A549 (cell line): ENCODE results near the gene CACNG5. TPM values are rescaled to one million over a fixed set of nuclear protein-coding genes. Genes with fewer than 3 reads are reported as not detected.
A peak's percentile ranks its signal among the peaks of the same experiment; 100 is the strongest.

Experiments used
- ATAC-seq, 2 experiments: fragments of 200-7000 bp in 1 of 2; fragments of >200 bp in 1 of 2; cut with Nextera tagmentation in 1 of 2; cut with Tn5 transposase in 1 of 2; 3 replicates each; pipeline versions ENCODE4 v1.8.0 to v1.9.1; 2018 to 2020; ENCODE audit warnings: mild to moderate bottlenecking in 1 of 2, moderate library complexity in 1 of 2
- CTCF ChIA-PET: fragments of 300-600 bp; sonication (Branson Sonifier 250); formaldehyde crosslinking; extraction: SDS; loops from one replicate; lab custom pipeline; 2021; ENCODE audit warnings: antibody characterized with exemption, inconsistent platforms; lab: Yijun Ruan, JAX
- POLR2A ChIA-PET: fragments of 350-600 bp; formaldehyde crosslinking; extraction: SDS; loops from one replicate; lab custom pipeline; 2021; ENCODE audit warnings: antibody characterized with exemption, inconsistent platforms; lab: Yijun Ruan, JAX
- DNase-seq, 2 experiments: peaks; one replicate each; pipeline versions ENCODE4 v3.0.0 to v3.0.0-alpha.2; 2011 to 2016; ENCODE audit warnings: low read depth in 1 of 2, low spot score in 1 of 2
- FAIRE-seq: peaks from 2 replicates; lab custom pipeline; 2011; peaks lifted over from hg19 to GRCh38; lab: Jason Lieb, UNC
- H3K27ac ChIP-seq, 2 experiments: fragments of >200 bp; sonication (Bioruptor Twin); formaldehyde crosslinking; 3 replicates each; pipeline ENCODE4 v1.5.1; 2016 to 2017
- H3K4me1 ChIP-seq: fragments of >200 bp; sonication (Bioruptor Twin); formaldehyde crosslinking; 3 replicates; pipeline ENCODE4 v1.6.1; 2016
- H3K4me2 ChIP-seq: fragments of >200 bp; sonication (Bioruptor Twin); formaldehyde crosslinking; 3 replicates; pipeline ENCODE4 v1.6.1; 2016
- H3K4me3 ChIP-seq: fragments of >200 bp; sonication (Bioruptor Twin); formaldehyde crosslinking; 3 replicates; pipeline ENCODE4 v1.5.1; 2016
- H3K9me3 ChIP-seq: fragments of >200 bp; sonication (Bioruptor Twin); formaldehyde crosslinking; 3 replicates; pipeline ENCODE4 v1.6.1; 2016
- BCL3 ChIP-seq: fragments of >200 bp; sonication (Bioruptor Twin); formaldehyde crosslinking; IDR thresholded peaks from 3 replicates; pipeline ENCODE4 v1.6.1; 2016
- BHLHE40 ChIP-seq: IDR thresholded peaks from 2 replicates; pipeline ENCODE4 v1.6.1; 2012; ENCODE audit warnings: low read depth, low read length, inconsistent platforms
- CBX2 ChIP-seq: fragments of 200-600 bp; sonication (generic); IDR thresholded peaks from 2 replicates; pipeline ENCODE4 v1.6.1; 2016; ENCODE audit warnings: low read depth, mild to moderate bottlenecking, borderline replicate concordance
- CBX8 ChIP-seq: fragments of 200-600 bp; sonication (generic); IDR thresholded peaks from 2 replicates; pipeline ENCODE4 v1.6.1; 2016
- CEBPB ChIP-seq, 2 experiments: fragments of >200 bp in 1 of 2; sonication (Bioruptor Twin) in 1 of 2; formaldehyde crosslinking in 1 of 2; IDR thresholded peaks; 2 replicates each; pipeline ENCODE4 v1.6.1; 2012 to 2016
- CHD4 ChIP-seq: fragments of 200-600 bp; sonication (generic); IDR thresholded peaks from 2 replicates; pipeline ENCODE4 v1.6.1; 2016; ENCODE audit warnings: antibody characterized with exemption, mild to moderate bottlenecking, borderline replicate concordance
- E2F6 ChIP-seq: IDR thresholded peaks from 2 replicates; pipeline ENCODE4 v1.6.1; 2012; ENCODE audit warnings: low read depth, borderline replicate concordance
- EHMT2 ChIP-seq: fragments of 200-600 bp; sonication (generic); IDR thresholded peaks from 2 replicates; pipeline ENCODE4 v1.6.1; 2016; ENCODE audit warnings: antibody characterized with exemption, low read depth, mild to moderate bottlenecking, moderate library complexity
- ESRRA ChIP-seq: fragments of 150-350 bp; IDR thresholded peaks from 2 replicates; pipeline ENCODE4 v1.6.1; 2014; ENCODE audit warnings: mild to moderate bottlenecking, low read length, borderline replicate concordance
- FOSB ChIP-seq: fragments of 250-450 bp; sonication (Bioruptor Pico); IDR thresholded peaks from 2 replicates; pipeline ENCODE4 v1.5.0; 2020; ENCODE audit warnings: mild to moderate bottlenecking, moderate library complexity
- FOXS1 ChIP-seq: fragments of 250-450 bp; sonication (Bioruptor Pico); IDR thresholded peaks from 2 replicates; pipeline ENCODE4 v1.5.0; 2020; ENCODE audit warnings: mild to moderate bottlenecking, moderate library complexity
- HOXA7 ChIP-seq: fragments of 250-450 bp; sonication (Bioruptor Pico); IDR thresholded peaks from 2 replicates; pipeline ENCODE4 v1.5.0; 2020; ENCODE audit warnings: mild to moderate bottlenecking, moderate library complexity
- JUNB ChIP-seq: fragments of >200 bp; sonication (Bioruptor Twin); formaldehyde crosslinking; IDR thresholded peaks from 2 replicates; pipeline ENCODE4 v1.6.1; 2016
- MAFK ChIP-seq: fragments of 450-650 bp; IDR thresholded peaks from 2 replicates; pipeline ENCODE4 v1.6.1; 2014; ENCODE audit not compliant: partially characterized antibody
- MAZ ChIP-seq: fragments of 150-350 bp; IDR thresholded peaks from 2 replicates; pipeline ENCODE4 v1.6.1; 2014; ENCODE audit warnings: antibody characterized with exemption, low read depth, low read length, borderline replicate concordance
- MYC ChIP-seq: IDR thresholded peaks from 2 replicates; pipeline ENCODE4 v1.6.1; 2012; ENCODE audit warnings: mild to moderate bottlenecking, inconsistent platforms, low read length, improper control_type of control experiment, borderline replicate concordance
- PBX3 ChIP-seq: IDR thresholded peaks from 2 replicates; pipeline ENCODE4 v1.6.1; 2012
- POLR2A ChIP-seq: IDR thresholded peaks from 2 replicates; pipeline ENCODE4 v1.6.1; 2012; ENCODE audit warnings: mild to moderate bottlenecking, low read length
- POLR2AphosphoS2 ChIP-seq: conservative IDR thresholded peaks from 2 replicates; pipeline ENCODE4 v1.6.1; 2012; ENCODE audit warnings: low read length, improper control_type of control experiment, inconsistent platforms
- RCOR1 ChIP-seq: fragments of 150-350 bp; IDR thresholded peaks from 2 replicates; pipeline ENCODE4 v1.6.1; 2014; ENCODE audit warnings: antibody characterized with exemption, low read length, low read depth
- RFX5 ChIP-seq: fragments of 450-650 bp; IDR thresholded peaks from 2 replicates; pipeline ENCODE4 v1.7.1; 2014; ENCODE audit warnings: antibody characterized with exemption, mild to moderate bottlenecking, moderate library complexity
- RNF2 ChIP-seq: fragments of 200-600 bp; sonication (generic); IDR thresholded peaks from 2 replicates; pipeline ENCODE4 v1.6.1; 2016; ENCODE audit warnings: low read depth, mild to moderate bottlenecking, antibody characterized with exemption, moderate library complexity, borderline replicate concordance
- TP53 ChIP-seq: fragments of 250-450 bp; sonication (Bioruptor Pico); IDR thresholded peaks from 2 replicates; pipeline ENCODE4 v1.5.0; 2021; ENCODE audit warnings: mild to moderate bottlenecking, moderate library complexity
- ZNF302 ChIP-seq: fragments of 250-450 bp; sonication (Bioruptor Pico); IDR thresholded peaks from 2 replicates; pipeline ENCODE4 v1.9.0; 2021; ENCODE audit warnings: inconsistent platforms, mild to moderate bottlenecking, moderate library complexity
- WGBS: methylation state at CpG from one replicate; pipeline ENCODE4 v1.1.6; 2017; ENCODE audit errors: missing lambda C conversion rate; 5-methylcytosine and 5-hydroxymethylcytosine counted together
- polyA plus RNA-seq, 4 experiments: library from polyadenylated mRNA; depleted of rRNA in 3 of 4; stranded (reverse); fragments of >200 nt; fragmentation: RNase III in 1 of 4; extraction: RNeasy Plus Mini Kit Qiagen cat#74134 plus additional on column Dnase treatment in 1 of 4; gene quantifications; 2 replicates in 3 of 4; 3 replicates in 1 of 4; pipeline ENCODE4 v1.2.3, GENCODE V29; 2011 to 2017

The CACNG5 gene
- polyA plus RNA-seq, 2 of the 4 experiments (the other 2 are of a cell fraction): 0.09 TPM; not detected in 1

DNA sequence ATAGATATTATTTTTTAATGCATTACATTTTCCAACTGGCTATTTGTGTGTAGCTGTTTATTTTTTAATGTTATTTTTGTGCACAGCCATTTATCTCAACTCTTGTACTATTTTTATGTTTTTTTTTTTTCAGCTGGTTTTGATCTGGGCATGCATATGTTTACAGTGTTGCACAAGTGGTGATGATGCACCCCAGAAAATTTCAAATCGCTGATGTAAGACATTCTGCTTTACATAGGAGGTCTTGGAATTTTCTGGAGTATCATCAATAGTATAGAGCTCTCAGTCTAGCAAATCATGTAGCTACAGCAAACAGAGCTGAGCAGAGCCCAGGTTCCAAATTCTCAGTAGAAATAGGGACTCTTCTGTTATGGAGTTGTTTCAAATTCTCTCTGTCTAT lies 30.2 kb downstream of the CACNG5 start:
- Histone ChIP-seq H3K4me1 (no peaks in the 10 kb centered on the region), H3K4me2 (no peak overlapping the region), H3K27ac (no peak overlapping the region), H3K9me3 (peaks cover 18% of the 10 kb centered on the region), H3K4me3 (no peak overlapping the region)
- CTCF ChIA-PET: interaction anchor here (1.3 to 1.4 kb wide), 2 partner anchors 13 to 36 kb away, joined by 3 to 5 read pairs; no protein-coding TSS in a partner anchor
- POLR2A ChIA-PET: no interaction called here
- ATAC-seq (no peak), DNase-seq (no peak), FAIRE-seq (no peak)
- 4% methylated on average over 1 of the region's 1 CpG for whole genome bisulfite sequencing
- peak; percentile 20 for TF ChIP-seq MAFK
- TF ChIP-seq ESRRA: no peak

DNA sequence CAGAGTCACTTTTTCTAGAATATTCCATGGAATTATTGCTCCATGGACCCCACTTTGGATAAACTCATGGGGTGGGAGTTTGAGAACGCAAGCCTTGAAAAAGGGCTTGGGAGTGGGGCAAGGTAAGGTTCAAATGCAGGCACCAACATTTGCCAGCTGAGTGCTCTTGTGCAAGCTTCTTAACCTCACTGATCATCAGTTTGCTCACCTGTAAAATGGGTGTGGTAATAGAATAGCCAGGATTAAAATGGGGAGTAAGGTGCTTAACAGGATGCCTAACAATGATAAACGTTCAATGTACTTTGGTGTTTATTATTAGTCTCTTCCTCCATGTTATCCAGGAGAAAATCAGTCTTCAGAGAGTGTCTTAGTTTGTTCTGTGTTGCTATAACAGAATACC lies 39.0 kb downstream of the CACNG5 start:
- no peak for TF ChIP-seq BHLHE40
- no peak for TF ChIP-seq E2F6
- no peak for TF ChIP-seq HOXA7 (CRISPR knock-in tag)
- no peak for TF ChIP-seq JUNB
- no peak for TF ChIP-seq TP53 (CRISPR knock-in tag)
- no peak for TF ChIP-seq ESRRA
- H3K4me2 ChIP-seq: no peak overlapping the region
- H3K27ac ChIP-seq: no peak overlapping the region
- ATAC-seq: no peak
- no peak overlapping the region for H3K4me3 ChIP-seq
- no peak for DNase-seq
- H3K4me1 ChIP-seq: no peaks in the 10 kb centered on the region
- POLR2A ChIA-PET: no interaction called here
- CTCF ChIA-PET: interaction anchor here (0.7 to 1.6 kb wide), 4 partner anchors 14 to 32 kb away, joined by 3 to 6 read pairs (median 4); no protein-coding TSS in a partner anchor
- H3K9me3 ChIP-seq: peaks cover 5% of the 10 kb centered on the region; the same call in 1 of the 3 replicates
- FAIRE-seq: no peak
- 13% methylated on average over 2 of the region's 2 CpGs for WGBS

- POLR2A ChIA-PET: no interaction called here
- no peak for ATAC-seq
These were observed 50.0 kb downstream of the CACNG5 start for GRCh38 chr17:66884931-66885330.

DNA sequence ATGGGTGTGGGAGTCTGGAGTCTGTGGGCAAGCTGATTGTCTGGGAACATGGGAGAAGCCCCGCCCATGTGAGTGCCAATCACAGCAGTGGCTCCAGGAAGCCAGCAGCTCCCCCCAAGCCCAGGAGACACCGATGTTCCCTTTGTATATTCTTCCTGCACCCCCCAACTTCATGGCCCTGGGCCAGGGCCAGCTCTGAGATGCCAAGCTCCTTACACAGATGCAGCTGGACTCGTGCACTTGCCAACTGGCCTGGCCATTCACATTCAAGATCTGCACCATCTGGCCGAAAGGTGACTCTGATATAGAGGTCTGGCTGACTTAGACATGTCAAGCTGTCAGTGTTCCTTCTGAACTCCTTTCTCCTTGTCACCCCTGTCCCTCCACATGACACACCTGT lies 50.5 kb downstream of the CACNG5 start:
- 33% methylated on average over 4 of the region's 4 CpGs for WGBS
- Histone ChIP-seq H3K4me1 (no peaks in the 10 kb centered on the region), H3K4me3 (no peak overlapping the region), H3K4me2 (no peak overlapping the region), H3K9me3 (peaks cover 2% of the 10 kb centered on the region; the same call in 1 of the 3 replicates), H3K27ac (no peak overlapping the region)
- CTCF ChIA-PET: interaction anchor here (1.1 to 1.2 kb wide), 2 partner anchors 9 to 25 kb away, joined by 3 read pairs; no protein-coding TSS in a partner anchor
- TF ChIP-seq PBX3: no peak
- no peak for TF ChIP-seq EHMT2
- no peak for TF ChIP-seq POLR2A
- POLR2A ChIA-PET: no interaction called here
- ATAC-seq (no peak; a peak in 2 of 6 replicates), FAIRE-seq (no peak), DNase-seq (no peak)

More at GRCh38 chr17:66884931-66885330, 50.0 kb downstream of the CACNG5 start:
- CTCF ChIA-PET: interaction anchor here (1.2 kb wide), 1 partner anchor 9 kb away, joined by 3 read pairs; no protein-coding TSS in a partner anchor
- Histone ChIP-seq H3K4me3 (no peak overlapping the region), H3K4me1 (no peaks in the 10 kb centered on the region), H3K4me2 (no peak overlapping the region), H3K27ac (no peak overlapping the region), H3K9me3 (peaks cover 6% of the 10 kb centered on the region)
- FAIRE-seq (no peak), DNase-seq (no peak)
- WGBS: 73% methylated on average over 12 of the region's 16 CpGs
- no peak for TF ChIP-seq CHD4
- TF ChIP-seq BCL3: no peak
- TF ChIP-seq RNF2: no peak
- no peak for TF ChIP-seq ZNF302 (CRISPR knock-in tag)
- no peak for TF ChIP-seq RFX5
- TF ChIP-seq POLR2AphosphoS2: no peak
- TF ChIP-seq MYC: no peak
- TF ChIP-seq BHLHE40: no peak
- no peak for TF ChIP-seq FOSB
- no peak for TF ChIP-seq CBX2
- no peak for TF ChIP-seq RCOR1
- no peak for TF ChIP-seq ESRRA
- no peak for TF ChIP-seq POLR2A
- no peak for TF ChIP-seq CBX8
- TF ChIP-seq CEBPB (IDR thresholded peaks at IDR 0.05): no peak
- TF ChIP-seq MAZ: no peak
- TF ChIP-seq FOXS1 (CRISPR knock-in tag): no peak
